Hindlimb muscle (tissue), 1 donor: ENCODE results near the gene PTPRG. TPM values are rescaled to one million over a fixed set of nuclear protein-coding genes. Genes with fewer than 3 reads are reported as not detected.

ENCODE experiments used
- DNase-seq: peaks from one replicate; pipeline ENCODE4 v3.0.0-alpha.2; 2013
- polyA plus RNA-seq: library from polyadenylated mRNA; unstranded; fragments of 120-200 nt; gene quantifications from one replicate; pipeline ENCODE4 v1.2.1, GENCODE V29; 2013; ENCODE audit not compliant: insufficient read length

PTPRG gene
- polyA plus RNA-seq, 1 donor: 29.4 TPM

DNA sequence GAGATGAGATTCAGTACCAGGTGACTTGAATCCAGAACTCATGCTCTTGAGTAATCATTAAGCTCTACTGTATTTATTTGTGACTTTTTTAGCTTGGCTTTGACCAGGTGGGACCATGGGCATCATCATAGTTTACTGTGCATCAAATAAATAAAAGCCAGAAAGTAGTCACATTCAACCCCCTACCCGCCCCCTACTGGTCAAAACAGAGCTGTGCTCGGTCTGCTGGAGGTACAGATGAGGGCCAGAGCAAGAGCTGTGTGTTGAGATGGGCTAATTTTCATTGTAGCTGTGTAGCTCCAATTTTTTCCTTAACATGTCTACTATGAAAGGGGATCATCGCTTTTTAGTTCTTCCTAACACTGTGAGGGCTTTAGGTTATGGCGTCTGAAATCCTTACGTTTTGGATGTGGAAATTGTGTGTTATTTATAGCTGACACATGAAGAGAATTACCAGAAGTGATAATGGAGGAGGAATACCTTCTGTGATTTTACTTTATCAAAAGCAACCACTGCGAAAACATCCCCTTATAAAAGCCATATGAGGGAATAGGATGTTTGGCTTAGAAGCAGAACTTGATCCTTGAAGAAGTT lies 375.1 kb downstream of the PTPRG start:
- DNase-seq: no peak

DNA sequence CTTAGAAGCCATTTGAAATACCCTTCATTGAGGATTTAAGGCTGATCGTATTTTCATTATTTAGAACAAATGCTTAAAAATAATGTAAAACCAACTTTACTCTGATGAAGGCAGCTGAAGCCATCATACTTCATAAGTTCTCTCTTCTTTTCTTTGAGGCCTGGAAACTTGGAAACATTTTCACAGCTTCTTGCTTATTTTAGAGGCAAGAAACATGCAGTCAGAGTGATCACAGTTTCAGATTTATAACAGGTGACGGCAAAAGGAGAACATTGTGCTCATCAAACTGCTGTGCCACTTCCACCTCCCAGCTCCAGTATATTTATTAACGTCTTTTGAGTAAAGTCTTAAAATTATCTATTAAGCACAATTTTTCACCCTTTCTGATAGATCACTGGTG lies 376.1 kb downstream of the PTPRG start:
- no peak for DNase-seq

DNA sequence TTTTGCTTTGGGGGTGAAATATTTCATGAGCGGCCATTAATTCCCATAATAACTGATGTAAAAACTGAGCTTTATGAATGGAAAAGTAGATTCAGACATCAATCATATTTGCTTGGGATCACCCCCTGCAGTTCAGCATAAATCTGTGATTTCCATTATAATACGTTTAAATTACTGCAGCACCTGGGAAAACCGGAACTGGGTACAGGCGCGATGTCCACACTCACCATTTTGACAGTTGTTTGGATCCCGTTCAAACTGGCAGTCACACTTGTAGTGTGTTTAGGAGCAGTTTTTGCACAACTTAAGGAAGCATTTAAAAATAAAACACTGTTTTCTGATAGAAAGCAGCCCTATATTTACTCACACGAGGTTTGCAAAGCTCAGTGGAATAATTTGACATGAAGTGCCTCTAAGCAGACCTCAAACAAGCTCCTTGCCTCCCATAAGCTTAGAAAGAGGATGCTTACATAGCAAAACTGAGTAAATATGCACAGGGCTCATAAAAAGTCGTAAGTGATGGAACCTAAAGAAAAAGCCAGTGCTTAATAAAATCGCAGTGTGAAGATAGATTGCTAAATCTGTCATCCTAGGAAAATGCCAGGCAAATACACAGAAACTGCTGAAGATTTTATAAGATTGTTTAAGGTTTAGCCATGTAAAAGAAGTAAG lies 377.6 kb downstream of the PTPRG start:
- DNase-seq: no peak

DNA sequence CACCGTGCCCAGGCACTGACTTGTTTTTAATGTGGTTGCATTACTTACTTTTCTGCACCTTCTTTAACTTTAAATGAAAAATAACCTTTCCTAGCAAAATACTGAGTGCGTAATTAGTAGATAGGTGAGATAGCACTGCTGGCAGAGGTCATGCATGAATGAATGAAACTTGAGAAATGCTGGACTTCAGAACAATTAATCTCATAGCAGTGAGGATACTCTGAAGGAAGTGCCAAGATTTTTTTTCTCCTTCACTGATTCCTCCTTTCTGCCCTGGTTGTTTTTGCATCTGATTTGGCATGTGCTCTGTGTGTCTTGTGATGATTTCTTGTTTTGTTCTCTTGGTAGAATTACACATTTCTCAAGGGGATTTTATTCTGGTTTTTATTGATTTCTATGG lies 378.9 kb downstream of the PTPRG start:
- DNase-seq: no peak

DNA sequence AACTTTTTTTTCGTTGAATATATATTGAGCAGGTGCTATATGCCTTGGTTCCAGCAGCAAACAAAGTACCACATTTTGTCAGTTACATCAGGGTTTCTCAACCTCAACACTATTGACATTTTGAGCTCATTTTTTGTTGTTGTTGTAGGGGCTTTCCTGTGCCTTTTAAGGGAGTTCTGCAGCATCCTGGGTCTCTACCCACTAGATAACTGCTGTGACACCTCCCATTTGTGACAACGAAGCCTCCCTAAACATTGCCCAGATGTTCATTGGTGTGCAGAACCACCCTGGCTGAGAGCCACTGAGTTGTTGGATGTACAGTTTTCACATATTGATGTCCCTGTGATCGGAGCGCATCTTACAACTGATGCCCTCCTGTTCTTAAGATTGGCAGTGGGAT lies 382.6 kb downstream of the PTPRG start:
- no peak for DNase-seq

DNA sequence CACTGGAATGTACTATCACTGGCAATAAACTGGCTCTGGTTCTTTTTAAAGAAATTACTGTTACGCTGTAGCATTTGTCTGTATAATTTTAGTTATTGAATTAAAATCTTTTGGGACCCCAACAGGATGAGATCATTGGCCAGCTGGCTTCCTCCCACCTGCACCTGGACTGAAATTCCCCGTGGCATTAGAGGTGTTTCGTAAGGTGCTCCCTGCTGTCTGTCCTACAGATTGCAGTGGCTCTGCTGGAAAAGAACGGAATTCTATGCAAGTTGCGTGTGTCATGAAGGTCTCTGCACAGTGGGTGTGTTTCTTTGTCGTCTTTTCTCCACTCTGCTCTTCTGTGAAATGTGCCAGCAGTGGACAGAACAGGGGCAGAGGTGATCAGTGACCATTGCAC lies 383.4 kb downstream of the PTPRG start:
- no peak for DNase-seq

DNA sequence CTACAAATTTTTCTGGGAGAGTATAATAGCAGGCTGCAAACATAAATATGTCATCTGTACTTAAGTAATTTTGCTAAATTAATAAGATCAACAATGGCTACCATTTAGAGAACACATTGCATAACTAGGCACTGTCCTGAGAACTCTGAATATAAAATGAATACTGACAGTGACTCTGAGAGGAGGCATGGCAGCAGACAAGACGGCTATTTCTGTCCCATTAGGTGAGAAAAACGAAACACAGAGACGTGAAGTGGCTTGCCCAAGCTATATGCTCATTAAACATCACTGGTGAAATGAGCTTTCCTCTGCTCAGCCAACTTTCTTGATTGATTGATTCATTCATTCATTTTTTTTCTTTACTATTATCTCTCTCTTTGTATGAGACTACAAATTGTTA lies 384.3 kb downstream of the PTPRG start:
- no peak for DNase-seq

DNA sequence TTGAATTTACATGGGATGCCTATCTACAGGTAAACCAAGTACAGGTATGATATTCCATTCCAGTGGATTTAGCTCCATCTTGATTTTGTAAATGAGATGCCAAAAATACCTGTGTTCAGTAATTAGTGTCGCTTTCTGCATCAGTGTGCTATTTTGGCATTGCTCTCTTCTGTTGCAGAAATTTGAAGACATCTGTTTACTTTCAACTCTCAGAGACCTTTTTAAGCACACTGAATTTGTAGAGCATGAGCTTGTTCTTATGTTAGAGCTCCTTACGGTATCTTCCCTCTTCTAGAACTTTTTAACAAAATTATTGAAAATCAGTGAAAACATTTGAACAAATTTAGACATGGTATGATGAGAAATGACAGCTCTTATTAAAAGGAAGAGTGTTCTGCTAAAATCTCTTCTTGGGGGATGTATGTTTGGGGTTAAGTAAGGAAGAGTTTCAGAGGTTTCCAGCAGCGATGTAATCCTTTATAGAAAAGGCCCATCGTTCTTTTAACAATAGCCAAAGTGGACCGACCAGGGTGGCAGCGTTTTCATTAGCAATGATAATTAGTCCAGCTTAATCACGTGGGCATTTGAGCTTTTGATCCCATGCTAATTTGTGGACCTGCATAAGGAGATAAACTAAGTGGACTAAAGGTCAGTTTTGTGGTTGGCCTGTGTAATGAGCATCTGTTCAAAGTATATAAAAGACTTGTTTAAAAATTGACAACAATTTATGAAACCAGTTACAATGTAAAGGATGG lies 385.4 kb downstream of the PTPRG start:
- DNase-seq: no peak

DNA sequence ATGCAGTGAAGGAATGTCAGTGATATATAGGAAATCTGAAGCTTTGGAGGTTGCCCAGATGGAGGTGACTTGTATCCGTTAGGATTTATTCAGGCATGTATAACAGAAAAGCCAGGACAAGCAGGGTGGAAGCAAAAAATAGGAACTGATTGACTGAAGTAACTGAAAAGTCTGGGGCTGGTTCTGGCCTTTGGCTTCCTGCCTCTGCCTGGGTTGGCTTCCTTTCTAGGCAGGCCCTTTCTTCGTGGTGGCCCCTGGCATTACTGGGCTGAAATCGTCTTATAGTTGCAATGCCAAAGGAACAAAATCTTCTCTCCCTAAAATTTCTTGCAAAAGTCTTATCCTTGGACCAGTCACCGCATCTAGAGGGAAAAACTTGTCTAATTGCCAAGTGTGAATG lies 386.1 kb downstream of the PTPRG start:
- DNase-seq: no peak

DNA sequence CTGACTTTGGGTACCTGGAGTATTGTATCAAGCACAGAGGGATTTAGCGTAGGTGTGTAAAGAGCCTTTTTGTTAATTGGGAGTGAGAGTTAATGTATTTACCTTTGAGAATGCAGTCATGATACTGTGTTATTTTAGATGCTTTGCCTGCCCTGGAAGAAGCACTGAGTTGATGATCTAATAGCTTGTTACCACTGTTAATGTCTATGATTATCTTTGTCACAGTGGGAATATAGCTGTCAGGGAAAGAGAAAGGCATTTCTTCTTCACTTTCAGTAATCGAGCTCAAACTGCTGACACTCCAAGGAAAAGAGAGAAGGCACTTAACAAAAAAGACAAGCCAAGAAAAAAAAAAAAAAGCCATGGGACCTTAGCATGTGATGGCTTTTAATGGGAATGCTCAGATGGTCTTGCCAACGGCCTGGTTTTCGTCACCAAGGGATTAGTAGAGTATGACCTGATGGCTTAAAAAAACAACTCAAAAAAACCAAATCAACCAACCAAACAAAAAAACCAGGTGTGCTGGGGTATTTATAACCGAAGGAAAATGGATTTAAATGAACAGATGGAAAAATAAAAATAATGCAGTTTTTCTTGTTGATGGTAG lies 387.4 kb downstream of the PTPRG start:
- no peak for DNase-seq

DNA sequence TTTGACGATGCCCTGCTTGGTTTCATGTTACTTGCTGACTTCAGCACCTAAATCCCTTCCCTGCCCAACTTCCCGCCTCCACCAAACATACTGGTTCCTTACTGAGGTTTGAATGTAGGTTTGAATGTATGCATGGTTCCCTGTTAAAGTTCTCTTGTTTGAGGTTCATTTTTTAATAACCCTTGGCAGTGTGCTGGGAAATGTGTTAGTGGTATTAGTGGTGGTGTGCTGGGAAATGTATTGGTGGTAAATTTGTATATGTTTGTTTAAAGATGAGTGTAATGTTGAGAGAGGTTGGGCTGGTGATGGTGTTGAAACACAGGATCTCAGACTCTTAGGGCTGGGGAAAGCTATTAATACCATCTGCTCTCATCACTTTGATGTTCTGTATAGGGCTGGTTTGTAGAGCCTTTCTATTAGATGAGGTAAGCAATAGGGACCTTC lies 392.7 kb downstream of the PTPRG start:
- no peak for DNase-seq

DNA sequence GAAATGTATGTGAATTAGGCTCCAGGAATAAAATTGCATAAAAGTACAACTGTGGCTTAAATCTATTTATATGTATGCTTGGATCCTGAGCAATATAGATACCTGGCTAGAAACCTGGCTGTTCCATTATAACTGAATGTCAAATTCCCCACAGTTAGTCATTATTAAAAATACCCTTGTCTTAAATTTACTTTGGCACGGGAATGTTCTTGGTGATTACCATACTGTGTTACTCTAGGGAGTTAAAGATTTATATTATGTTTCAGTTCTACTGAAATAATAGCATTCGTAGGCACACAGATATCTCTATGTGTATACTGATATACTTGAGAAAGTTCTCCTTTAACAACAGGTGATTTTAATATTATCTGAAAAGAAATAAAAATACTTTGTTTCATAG lies 394.1 kb downstream of the PTPRG start:
- DNase-seq: no peak

DNA sequence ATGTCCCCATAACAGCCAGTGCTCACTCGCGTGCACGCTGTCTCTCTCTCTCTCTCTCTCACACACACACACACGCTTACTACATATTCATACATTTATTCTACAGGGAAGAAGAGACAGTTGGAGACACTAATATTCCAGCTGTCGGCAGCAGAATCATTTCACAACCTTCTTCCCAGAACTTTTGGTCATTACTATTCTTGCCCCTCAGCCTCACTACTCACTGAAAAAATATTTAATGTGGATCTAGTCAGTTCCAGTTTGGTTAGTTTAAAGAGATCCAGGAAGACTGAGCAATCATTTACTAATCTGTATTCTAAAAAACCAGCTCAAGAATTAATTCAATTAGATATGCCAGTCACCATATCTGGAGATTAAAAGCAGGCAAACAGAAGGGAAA lies 394.9 kb downstream of the PTPRG start:
- DNase-seq: no peak

DNA sequence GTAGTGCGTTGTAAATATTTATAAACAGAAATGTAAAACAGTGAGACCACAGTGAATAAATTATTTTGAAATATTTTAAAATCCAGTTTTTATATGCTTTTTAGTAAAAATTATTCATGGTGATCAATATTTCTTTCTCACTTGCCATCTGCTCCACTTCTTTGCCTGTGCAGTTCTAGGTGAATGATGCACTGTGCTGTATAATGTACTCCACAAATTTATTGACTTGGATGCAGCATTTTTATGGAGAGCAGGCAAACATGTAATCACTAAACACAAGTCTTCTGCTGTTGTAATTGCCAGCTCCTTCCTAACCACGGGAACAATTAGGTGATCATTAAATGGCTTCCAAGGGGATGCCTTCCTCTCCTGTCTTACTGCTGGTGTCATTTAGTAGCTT lies 395.9 kb downstream of the PTPRG start:
- no peak for DNase-seq

DNA sequence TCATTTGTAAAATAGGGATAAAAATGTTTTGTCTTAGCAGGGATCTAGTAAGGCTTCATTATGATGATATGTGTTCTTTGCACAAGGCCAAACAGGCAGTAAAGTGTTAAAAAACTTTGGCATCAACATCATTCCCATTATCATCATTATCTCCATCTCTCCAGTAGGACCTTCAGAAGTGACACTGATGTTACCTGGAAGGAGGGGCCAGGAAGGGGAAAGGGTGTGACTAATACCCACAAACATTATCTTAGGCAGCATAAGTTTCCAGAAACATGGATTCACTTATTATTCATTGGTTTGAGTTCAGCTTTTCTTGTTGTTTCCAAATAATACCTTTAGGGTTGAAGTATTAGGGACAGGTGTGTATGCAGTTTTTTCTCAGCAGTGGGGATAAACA lies 399.6 kb downstream of the PTPRG start:
- no peak for DNase-seq

DNA sequence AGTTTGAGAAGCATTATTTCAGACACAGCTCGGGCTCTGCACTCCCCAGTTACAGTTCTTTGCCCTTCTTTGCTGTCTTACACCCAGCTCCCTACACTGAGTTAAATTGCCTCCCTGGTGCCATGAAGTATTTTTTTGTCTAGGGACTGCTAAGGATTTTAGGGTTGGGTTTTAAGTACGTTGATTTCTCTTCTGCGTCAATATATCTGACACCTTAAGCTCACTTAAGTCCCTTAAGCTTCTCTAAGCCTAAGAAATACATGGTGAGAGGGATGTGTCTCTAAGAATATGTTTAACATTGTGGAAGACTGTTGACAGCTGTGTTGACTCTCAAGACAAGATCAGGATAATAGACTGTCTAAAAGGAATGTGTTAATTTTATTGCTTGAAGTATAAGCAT lies 400.5 kb downstream of the PTPRG start:
- no peak for DNase-seq

DNA sequence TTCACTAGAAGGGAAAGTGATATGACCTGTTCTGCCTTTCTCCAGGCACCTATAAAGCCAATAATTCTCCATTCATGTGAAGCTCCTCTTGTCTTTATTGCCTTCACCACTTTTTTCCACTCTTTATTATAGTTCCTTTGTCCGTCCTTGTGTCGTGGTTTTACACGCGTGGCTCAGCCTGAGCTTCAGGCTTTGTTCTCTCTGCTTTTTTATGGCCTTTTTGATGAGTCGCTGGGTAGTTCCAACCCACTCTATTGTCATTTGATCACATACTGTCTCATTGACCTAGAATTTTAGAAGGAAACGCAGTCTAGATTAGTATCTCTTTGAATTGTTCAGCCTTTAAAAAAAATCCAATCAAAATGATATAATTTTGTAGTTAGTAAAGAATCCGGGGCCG lies 403.2 kb downstream of the PTPRG start:
- no peak for DNase-seq

DNA sequence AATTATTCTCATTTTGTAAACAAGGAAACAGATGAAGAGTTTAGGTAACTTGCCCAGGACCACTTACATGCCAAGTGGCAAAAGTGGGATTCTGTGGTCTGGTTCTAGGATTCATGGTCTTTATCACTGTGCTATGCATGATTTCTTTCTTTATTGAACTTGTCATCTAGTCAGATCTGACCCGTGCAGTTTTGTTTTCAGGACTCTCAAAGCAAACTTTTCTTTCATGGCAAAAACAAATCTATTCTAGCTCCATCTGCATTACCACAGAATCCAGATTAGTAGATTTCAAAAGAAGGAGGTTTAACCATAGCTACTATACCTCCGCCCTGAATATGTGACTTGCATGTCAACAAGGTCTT lies 404.4 kb downstream of the PTPRG start:
- no peak for DNase-seq

DNA sequence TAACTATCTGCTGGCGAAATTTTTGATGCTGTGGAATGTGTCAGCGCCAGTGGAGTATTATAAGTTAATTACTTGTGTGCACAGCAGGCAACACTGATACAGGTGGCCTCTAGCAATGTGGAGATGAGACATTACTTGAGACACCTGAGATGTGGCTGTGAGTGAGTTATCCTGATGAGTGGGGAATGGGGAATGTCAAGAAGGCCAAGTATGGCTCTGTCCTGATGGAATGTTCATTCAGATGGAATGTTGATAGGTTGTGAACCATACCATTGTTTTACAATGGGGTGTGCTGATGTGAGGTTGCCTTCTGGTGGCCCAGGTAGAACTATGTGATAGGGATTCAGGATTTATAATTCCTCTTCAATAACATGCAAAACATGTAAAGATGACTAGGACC lies 404.8 kb downstream of the PTPRG start:
- no peak for DNase-seq

DNA sequence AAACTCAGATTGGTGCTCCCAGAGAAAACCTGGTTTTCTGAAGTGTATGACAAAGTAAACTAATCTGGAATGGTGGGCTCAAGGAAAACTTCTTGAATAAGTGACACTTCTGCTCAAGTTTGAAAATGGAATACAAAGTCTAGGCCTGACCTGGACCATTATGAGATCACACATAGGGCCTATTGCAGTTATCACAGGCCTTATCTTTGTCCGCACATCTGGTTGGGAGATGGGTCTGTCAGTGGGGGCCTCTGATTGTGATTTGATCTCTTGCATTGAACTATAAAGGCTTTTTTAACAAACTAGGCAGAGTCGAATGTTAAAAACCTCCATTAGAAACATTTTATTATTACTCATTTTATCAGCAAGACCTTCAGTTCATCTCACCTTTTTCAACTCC lies 405.6 kb downstream of the PTPRG start:
- no peak for DNase-seq

DNA sequence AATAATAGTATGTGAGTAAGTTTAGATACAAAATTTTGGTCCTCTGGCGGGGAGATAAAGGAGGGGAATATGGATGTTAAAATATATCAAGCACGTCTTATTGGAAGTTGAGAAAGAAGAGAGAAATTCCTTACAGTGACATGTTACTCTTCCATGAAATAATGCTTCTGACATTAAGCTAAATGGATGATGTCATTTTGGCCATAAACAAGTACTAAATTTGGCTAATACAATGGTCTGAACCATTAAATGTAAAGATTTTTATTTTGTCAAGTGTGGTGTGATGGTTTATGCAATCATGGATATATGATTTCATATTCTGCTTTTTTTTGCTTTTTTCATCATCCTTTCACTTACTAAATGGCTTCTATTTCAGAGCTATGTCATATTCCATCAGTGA lies 406.6 kb downstream of the PTPRG start:
- no peak for DNase-seq

DNA sequence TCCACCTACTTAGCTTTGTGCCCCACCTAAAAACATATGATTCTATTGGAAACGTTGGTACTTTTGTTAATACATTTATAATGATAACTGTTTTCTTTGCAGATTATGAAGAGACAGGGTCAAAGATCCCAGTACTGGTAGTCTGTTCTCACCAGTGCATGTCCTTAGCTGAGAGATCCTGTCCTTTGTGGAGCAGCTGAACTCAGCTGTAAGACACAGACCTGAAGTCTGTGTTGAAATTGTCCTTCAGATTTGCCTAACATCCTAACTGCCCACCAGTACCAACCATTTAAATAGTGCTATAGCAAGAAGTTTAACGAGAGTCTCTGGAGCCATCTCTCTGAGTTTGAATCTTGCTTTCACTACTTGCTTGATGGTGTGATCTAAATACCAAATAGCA lies 413.3 kb downstream of the PTPRG start:
- DNase-seq: no peak

DNA sequence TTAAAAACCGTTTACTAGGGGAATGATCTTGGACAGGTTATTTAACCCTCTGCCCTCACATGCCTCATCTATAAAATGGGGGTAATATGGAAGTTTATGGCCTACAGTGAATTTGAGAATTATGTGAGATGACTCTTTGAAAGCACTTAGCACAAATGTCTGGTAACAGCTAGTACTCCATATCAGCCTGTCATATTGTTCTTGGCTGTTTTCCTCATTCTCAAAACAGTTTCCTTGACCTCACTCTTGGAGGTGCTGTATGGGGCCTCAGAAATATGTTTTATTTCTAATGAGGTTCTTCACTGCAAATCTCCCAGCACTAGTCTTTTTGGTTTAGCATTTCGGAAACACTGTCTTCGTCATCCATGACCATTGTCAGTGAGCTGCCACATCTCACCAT lies 413.8 kb downstream of the PTPRG start:
- no peak for DNase-seq

DNA sequence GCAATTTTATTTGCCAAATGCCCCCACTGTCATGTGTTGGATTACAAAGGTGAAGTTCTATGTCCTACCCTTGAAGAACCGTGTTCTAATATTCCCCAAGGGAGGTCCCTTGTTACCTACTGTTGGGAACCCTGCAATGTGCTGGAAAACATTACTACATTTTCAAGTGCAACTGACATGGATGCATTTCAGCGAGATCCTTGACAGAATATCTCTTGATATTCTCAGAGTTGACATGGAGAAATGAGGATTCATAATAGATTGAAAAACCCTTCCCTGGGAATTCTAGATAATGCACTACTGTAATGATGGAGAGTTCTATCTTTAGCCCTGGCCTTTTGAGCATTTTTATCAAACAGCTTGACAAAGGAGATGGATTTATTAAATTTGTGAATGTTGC lies 414.6 kb downstream of the PTPRG start:
- DNase-seq: no peak
